ENCODE measurements around the gene PRKAR2A. TPM values are rescaled to one million over a fixed set of nuclear protein-coding genes. Genes with fewer than 3 reads are reported as not detected.

PRKAR2A gene
- total and polyA plus RNA-seq, 9 of the 15 experiments (the other 6 are each of a cell fraction or from before 2014, with no cell fraction given): 15.9 to 84.5 (median 37.6) TPM

DNA sequence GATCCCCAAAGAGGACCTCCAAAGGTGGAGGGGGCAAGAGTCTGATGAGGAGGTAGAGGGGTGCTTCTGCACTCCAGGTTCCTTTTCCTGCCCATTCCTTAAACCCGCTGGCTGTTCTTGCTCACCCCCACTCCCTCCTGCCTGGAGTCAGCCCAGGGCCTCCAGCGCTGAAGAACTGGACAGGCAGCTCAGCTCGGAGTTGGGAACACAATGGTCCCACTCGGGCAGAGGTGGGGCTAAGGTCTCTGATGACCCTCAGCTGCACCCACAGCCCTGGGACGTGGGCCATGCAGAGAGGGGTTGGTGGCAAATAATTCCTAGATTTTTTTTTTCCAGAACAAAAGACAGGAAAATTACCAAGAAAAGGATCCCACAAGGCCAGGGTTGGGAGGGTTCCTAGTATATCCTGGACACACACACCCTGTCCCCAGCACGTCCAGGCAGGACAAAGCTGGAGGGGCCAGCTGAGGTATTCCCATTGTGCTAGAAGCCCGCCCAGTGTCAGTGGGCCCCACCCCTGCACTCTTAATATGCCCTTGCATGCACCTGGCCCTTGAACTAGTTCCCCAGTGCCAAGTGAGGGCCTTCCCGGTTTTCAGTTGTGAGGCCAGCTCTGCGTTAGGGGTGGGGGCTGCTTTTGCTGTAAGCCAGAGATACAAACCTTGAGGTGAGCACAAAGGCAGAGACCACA is 108.6 kb downstream of the PRKAR2A start (continued):
- TF ChIP-seq CREB1 (IDR thresholded peaks at IDR 0.05) (no peak), CREB1 (CRISPR knock-in tag; IDR thresholded peaks at IDR 0.05) (no peak), ESRRB (CRISPR knock-in tag; IDR thresholded peaks at IDR 0.05; ENCODE audit: borderline replicate concordance) (no peak), ZNF146 (CRISPR knock-in tag; IDR thresholded peaks at IDR 0.05; ENCODE audit: unreplicated experiment) (no peak)
- TF ChIP-seq, protein P1, sequence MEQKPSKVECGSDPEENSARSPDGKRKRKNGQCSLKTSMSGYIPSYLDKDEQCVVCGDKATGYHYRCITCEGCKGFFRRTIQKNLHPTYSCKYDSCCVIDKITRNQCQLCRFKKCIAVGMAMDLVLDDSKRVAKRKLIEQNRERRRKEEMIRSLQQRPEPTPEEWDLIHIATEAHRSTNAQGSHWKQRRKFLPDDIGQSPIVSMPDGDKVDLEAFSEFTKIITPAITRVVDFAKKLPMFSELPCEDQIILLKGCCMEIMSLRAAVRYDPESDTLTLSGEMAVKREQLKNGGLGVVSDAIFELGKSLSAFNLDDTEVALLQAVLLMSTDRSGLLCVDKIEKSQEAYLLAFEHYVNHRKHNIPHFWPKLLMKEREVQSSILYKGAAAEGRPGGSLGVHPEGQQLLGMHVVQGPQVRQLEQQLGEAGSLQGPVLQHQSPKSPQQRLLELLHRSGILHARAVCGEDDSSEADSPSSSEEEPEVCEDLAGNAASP (IDR thresholded peaks at IDR 0.05): no peak

DNA sequence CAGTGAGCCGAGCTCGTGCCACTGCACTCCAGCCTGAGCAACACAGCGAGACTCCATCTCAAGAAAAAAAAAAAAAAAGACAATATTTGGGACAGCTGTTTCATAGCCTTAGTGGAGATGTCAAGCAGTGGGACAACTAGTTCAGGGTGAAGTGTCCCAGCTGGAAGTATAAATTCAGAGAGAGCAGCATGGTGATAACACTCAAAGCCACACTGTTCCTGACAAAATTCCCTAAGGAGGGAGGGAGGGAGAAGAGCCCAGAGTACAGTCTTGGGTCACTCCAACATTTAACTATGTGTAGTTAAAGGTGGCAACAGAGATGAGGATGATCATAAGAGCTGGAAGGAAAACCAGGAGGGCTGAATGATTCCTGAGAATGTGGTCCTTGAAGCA is 109.5 kb downstream of the PRKAR2A start:
- Histone ChIP-seq H3K36me3 (ENCODE audit: control insufficient read depth, insufficient read depth, low read length) (no peaks in the 10 kb centered on the region), H3K4me1 (replicated peaks in 1 of 2; ENCODE audit: control insufficient read depth in 2 of 2, insufficient read depth in 2 of 2, low read length in 2 of 2) (peaks cover 7 to 17% of the 10 kb centered on the region in 2 experiments; a peak in 4 of 5 replicates), H4K20me1 (replicated peaks; ENCODE audit: control insufficient read depth, insufficient read depth, low read length) (no peaks in the 10 kb centered on the region), H3K9ac (ENCODE audit: insufficient read depth in 1 of 2, low read depth in 2 of 2, low read length in 2 of 2) (no peak overlapping the region), H3K27ac (ENCODE audit: extremely low read depth, low read depth, low read length) (no peak overlapping the region), H3K4me2 (ENCODE audit: insufficient read depth, low read length) (no peak overlapping the region), H3K9me3 (replicated peaks; ENCODE audit: control insufficient read depth, insufficient read depth, low read depth, low read length) (no peaks in the 10 kb centered on the region), H3K4me3 (no peak overlapping the region), H3K9me1 (ENCODE audit: control insufficient read depth, insufficient read depth, low read length) (no peaks in the 10 kb centered on the region), H2AFZ (ENCODE audit: low read depth, low read length) (no peak overlapping the region), H3K27me3 (ENCODE audit: control insufficient read depth in 2 of 2, insufficient read depth in 2 of 2, low read length in 2 of 2) (no peaks in the 10 kb centered on the region), H3K79me2 (ENCODE audit: control insufficient read depth, insufficient read depth, low read length) (no peaks in the 10 kb centered on the region)
- DNase-seq (ENCODE audit: extremely low read depth in 1 of 4, low spot score in 3 of 4) (no peak), ATAC-seq (no peak), FAIRE-seq (no peak)
- BruUV-seq (replicated peaks): no TSS peak
- in situ Hi-C loops (cut with MboI) (no loop called here), intact Hi-C loops (cut with micrococcal nuclease) (no loop called here)
- no CpG with 5 or more reads among the region's 3 CpGs for WGBS (ENCODE audit: insufficient coverage, low coverage, missing lambda C conversion rate)
- CTCF ChIA-PET (ENCODE audit: low intra/inter-chr PET ratio): no interaction called here
- POLR2A ChIA-PET: no interaction called here
- TF ChIP-seq KDM1A (IDR thresholded peaks at IDR 0.05): no peak
- TF ChIP-seq ZNF644 (tag; IDR thresholded peaks at IDR 0.05; ENCODE audit: low read depth): no peak
- no peak for TF ChIP-seq PHB2 (IDR thresholded peaks at IDR 0.05; ENCODE audit: low read depth)
- no peak for TF ChIP-seq STAG1 (CRISPR knock-in tag; IDR thresholded peaks at IDR 0.05; ENCODE audit: borderline replicate concordance)
- no peak for TF ChIP-seq SUPT5H (IDR thresholded peaks at IDR 0.05)
- TF ChIP-seq EGR1 (conservative IDR thresholded peaks at IDR 0.05): no peak
- no peak for TF ChIP-seq TGIF2 (CRISPR knock-in tag; IDR thresholded peaks at IDR 0.05)
- no peak for TF ChIP-seq FOXP1 (CRISPR knock-in tag; IDR thresholded peaks at IDR 0.05)
- no peak for TF ChIP-seq LEF1 (IDR thresholded peaks at IDR 0.05)
- TF ChIP-seq, protein P2, sequence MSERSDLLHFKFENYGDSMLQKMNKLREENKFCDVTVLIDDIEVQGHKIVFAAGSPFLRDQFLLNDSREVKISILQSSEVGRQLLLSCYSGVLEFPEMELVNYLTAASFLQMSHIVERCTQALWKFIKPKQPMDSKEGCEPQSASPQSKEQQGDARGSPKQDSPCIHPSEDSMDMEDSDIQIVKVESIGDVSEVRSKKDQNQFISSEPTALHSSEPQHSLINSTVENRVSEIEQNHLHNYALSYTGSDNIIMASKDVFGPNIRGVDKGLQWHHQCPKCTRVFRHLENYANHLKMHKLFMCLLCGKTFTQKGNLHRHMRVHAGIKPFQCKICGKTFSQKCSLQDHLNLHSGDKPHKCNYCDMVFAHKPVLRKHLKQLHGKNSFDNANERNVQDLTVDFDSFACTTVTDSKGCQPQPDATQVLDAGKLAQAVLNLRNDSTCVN (CRISPR knock-in tag; IDR thresholded peaks at IDR 0.05): no peak
- TF ChIP-seq ZSCAN29 (IDR thresholded peaks at IDR 0.05): no peak
- TF ChIP-seq TRIM28 (IDR thresholded peaks at IDR 0.05): no peak
- TF ChIP-seq, protein P3, sequence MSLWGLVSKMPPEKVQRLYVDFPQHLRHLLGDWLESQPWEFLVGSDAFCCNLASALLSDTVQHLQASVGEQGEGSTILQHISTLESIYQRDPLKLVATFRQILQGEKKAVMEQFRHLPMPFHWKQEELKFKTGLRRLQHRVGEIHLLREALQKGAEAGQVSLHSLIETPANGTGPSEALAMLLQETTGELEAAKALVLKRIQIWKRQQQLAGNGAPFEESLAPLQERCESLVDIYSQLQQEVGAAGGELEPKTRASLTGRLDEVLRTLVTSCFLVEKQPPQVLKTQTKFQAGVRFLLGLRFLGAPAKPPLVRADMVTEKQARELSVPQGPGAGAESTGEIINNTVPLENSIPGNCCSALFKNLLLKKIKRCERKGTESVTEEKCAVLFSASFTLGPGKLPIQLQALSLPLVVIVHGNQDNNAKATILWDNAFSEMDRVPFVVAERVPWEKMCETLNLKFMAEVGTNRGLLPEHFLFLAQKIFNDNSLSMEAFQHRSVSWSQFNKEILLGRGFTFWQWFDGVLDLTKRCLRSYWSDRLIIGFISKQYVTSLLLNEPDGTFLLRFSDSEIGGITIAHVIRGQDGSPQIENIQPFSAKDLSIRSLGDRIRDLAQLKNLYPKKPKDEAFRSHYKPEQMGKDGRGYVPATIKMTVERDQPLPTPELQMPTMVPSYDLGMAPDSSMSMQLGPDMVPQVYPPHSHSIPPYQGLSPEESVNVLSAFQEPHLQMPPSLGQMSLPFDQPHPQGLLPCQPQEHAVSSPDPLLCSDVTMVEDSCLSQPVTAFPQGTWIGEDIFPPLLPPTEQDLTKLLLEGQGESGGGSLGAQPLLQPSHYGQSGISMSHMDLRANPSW (CRISPR knock-in tag; IDR thresholded peaks at IDR 0.05): no peak
- no peak for TF ChIP-seq NR1H2 (CRISPR knock-in tag; IDR thresholded peaks at IDR 0.05)

All from K562 (cell line).